Epithelial cell of esophagus (primary cell): ENCODE data around the gene DNAJC19.

Source experiments
- DNase-seq: peaks from one replicate; pipeline ENCODE4 v3.0.0; 2010; ENCODE audit warnings: low read depth
- H3K4me3 ChIP-seq: 2 replicates; pipeline ENCODE4 v1.5.1; 2011; ENCODE audit warnings: mild to moderate bottlenecking, low read length, control low read depth
- CTCF ChIP-seq: IDR thresholded peaks from 2 replicates; pipeline ENCODE4 v1.5.1; 2011; ENCODE audit warnings: low read depth, mild to moderate bottlenecking, low read length, control low read depth, inconsistent platforms; ENCODE audit not compliant: insufficient read depth; ENCODE audit errors: missing control alignments

DNAJC19 gene

GRCh38 chr3:180989291-180990163, at the start of gene DNAJC19:
TSS of gene DNAJC19 (minus strand) at chr3:180989736. CDS start at chr3:180989602, 134 bp downstream.
- H3K4me3 ChIP-seq = peak within 1 kb of the TSS; percentile 91
- no peak for TF ChIP-seq CTCF
- DNase-seq = peak; percentile 98

- no peak for TF ChIP-seq CTCF
- no peak overlapping the region for H3K4me3 ChIP-seq
- no peak for DNase-seq
These were observed 41.4 kb upstream of the DNAJC19 start for GRCh38 chr3:181030948-181031347.

- TF ChIP-seq CTCF = no peak
- H3K4me3 ChIP-seq = no peak overlapping the region
- DNase-seq = no peak
These were observed 35.7 kb upstream of the DNAJC19 start for GRCh38 chr3:181025204-181025603.

GRCh38 chr3:181017690-181018089, 28.2 kb upstream of the DNAJC19 start:
- no peak for TF ChIP-seq CTCF
- no peak overlapping the region for H3K4me3 ChIP-seq
- no peak for DNase-seq

GRCh38 chr3:181009225-181009624, 19.7 kb upstream of the DNAJC19 start:
- no peak for DNase-seq
- H3K4me3 ChIP-seq = no peak overlapping the region
- TF ChIP-seq CTCF = no peak

GRCh38 chr3:181008796-181009195, 19.3 kb upstream of the DNAJC19 start:
- no peak for TF ChIP-seq CTCF
- DNase-seq = peak; percentile 17
- no peak overlapping the region for H3K4me3 ChIP-seq

GRCh38 chr3:181007262-181007661, 17.7 kb upstream of the DNAJC19 start:
- TF ChIP-seq CTCF = no peak
- DNase-seq = no peak
- H3K4me3 ChIP-seq = no peak overlapping the region
